ENCODE measurements around the gene HPDL.

Gene HPDL

GRCh38 chr1:45375104-45376090 lies 48.7 kb downstream of the HPDL start:
- TF ChIP-seq, protein P1, sequence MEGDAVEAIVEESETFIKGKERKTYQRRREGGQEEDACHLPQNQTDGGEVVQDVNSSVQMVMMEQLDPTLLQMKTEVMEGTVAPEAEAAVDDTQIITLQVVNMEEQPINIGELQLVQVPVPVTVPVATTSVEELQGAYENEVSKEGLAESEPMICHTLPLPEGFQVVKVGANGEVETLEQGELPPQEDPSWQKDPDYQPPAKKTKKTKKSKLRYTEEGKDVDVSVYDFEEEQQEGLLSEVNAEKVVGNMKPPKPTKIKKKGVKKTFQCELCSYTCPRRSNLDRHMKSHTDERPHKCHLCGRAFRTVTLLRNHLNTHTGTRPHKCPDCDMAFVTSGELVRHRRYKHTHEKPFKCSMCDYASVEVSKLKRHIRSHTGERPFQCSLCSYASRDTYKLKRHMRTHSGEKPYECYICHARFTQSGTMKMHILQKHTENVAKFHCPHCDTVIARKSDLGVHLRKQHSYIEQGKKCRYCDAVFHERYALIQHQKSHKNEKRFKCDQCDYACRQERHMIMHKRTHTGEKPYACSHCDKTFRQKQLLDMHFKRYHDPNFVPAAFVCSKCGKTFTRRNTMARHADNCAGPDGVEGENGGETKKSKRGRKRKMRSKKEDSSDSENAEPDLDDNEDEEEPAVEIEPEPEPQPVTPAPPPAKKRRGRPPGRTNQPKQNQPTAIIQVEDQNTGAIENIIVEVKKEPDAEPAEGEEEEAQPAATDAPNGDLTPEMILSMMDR (IDR thresholded peaks at IDR 0.05; ENCODE audit: low read depth, low read length): no peak
- TF ChIP-seq MYC (IDR thresholded peaks at IDR 0.05; ENCODE audit: low read depth, low read length) (no peak), POLR2A (IDR thresholded peaks at IDR 0.05; ENCODE audit: extremely low read depth, insufficient read length) (no peak)
- TF ChIP-seq, protein P2, sequence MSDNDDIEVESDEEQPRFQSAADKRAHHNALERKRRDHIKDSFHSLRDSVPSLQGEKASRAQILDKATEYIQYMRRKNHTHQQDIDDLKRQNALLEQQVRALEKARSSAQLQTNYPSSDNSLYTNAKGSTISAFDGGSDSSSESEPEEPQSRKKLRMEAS (IDR thresholded peaks at IDR 0.05; ENCODE audit: low read depth, low read length): no peak
- DNase-seq (ENCODE audit: low read depth): no peak
- H3K4me3 ChIP-seq (ENCODE audit: low read depth, low read length): no peak overlapping the region

- no peak overlapping the region for H3K4me3 ChIP-seq (ENCODE audit: low read depth, low read length)
- TF ChIP-seq, protein P1 (IDR thresholded peaks at IDR 0.05; ENCODE audit: low read depth, low read length): no peak
- TF ChIP-seq MYC (IDR thresholded peaks at IDR 0.05; ENCODE audit: low read depth, low read length): no peak
- no peak for TF ChIP-seq POLR2A (IDR thresholded peaks at IDR 0.05; ENCODE audit: extremely low read depth, insufficient read length)
- TF ChIP-seq, protein P2 (IDR thresholded peaks at IDR 0.05; ENCODE audit: low read depth, low read length): no peak
- no peak for DNase-seq (ENCODE audit: low read depth)
These were observed 51.5 kb downstream of the HPDL start for GRCh38 chr1:45378184-45378583.

Measured in NB4 (cell line).